PC-3 (cell line): ENCODE results near the gene PTPRD. TPM values are rescaled to one million over a fixed set of nuclear protein-coding genes. Genes with fewer than 3 reads are reported as not detected.

ENCODE experiments used
- ATAC-seq: fragments of 200-7000 bp; cut with Tn5 transposase; 2 replicates; pipeline ENCODE4 v1.9.1; 2020; ENCODE audit warnings: mild to moderate bottlenecking, moderate library complexity
- BruUV-seq: library from RNA; stranded (reverse); fragments of 400-500 nt; replicated peaks from 2 replicates; lab custom pipeline; 2021; lab: Mats Ljungman, UMichigan
- CTCF ChIA-PET: fragments of 300-600 bp; sonication (Branson Sonifier 250); formaldehyde crosslinking; loops from one replicate; lab custom pipeline; 2022; ENCODE audit warnings: antibody characterized with exemption; lab: Charles Lee
- POLR2A ChIA-PET: fragments of 300-600 bp; sonication (Branson Sonifier 250); formaldehyde crosslinking; loops from one replicate; lab custom pipeline; 2022; ENCODE audit warnings: antibody characterized with exemption; ENCODE audit not compliant: unreplicated experiment; lab: Charles Lee
- DNase-seq: peaks from one replicate; pipeline ENCODE4 v3.0.0-alpha.2; 2015
- H2AFZ ChIP-seq: fragments of 300-600 bp; sonication (generic); 2 replicates; pipeline ENCODE4 v1.6.0; 2016; ENCODE audit warnings: antibody characterized with exemption, low read length
- H3F3A ChIP-seq: fragments of 300-600 bp; sonication (generic); one replicate; pipeline ENCODE4 v1.6.0; 2017; ENCODE audit warnings: antibody characterized with exemption, low read length, control low read depth, mild to moderate bottlenecking; ENCODE audit not compliant: unreplicated experiment
- H3K27ac ChIP-seq: fragments of 300-600 bp; sonication (generic); 2 replicates; pipeline ENCODE4 v1.5.1; 2016; ENCODE audit warnings: mild to moderate bottlenecking, low read length
- H3K27me3 ChIP-seq: fragments of 300-600 bp; sonication (generic); 2 replicates; pipeline ENCODE4 v1.6.1; 2016; ENCODE audit warnings: low read length, mixed read lengths
- H3K36me3 ChIP-seq: fragments of 300-600 bp; sonication (generic); 2 replicates; pipeline ENCODE4 v1.6.1; 2016; ENCODE audit warnings: low read depth, mixed run types, low read length, mixed read lengths
- H3K4me1 ChIP-seq: fragments of 300-600 bp; sonication (generic); 2 replicates; pipeline ENCODE4 v1.5.1; 2016; ENCODE audit warnings: low read length; ENCODE audit not compliant: insufficient read depth
- H3K4me2 ChIP-seq: fragments of 300-600 bp; sonication (generic); 2 replicates; pipeline ENCODE4 v1.6.0; 2016; ENCODE audit warnings: low read length
- H3K4me3 ChIP-seq: fragments of 300-600 bp; sonication (generic); 2 replicates; pipeline ENCODE4 v1.5.1; 2016; ENCODE audit warnings: mild to moderate bottlenecking, low read length, mixed read lengths
- H3K79me2 ChIP-seq: fragments of 300-600 bp; sonication (generic); 2 replicates; pipeline ENCODE4 v1.6.1; 2017; ENCODE audit warnings: low read length, mixed read lengths
- H3K9ac ChIP-seq: fragments of 300-600 bp; sonication (generic); 2 replicates; pipeline ENCODE4 v1.6.0; 2016; ENCODE audit warnings: mild to moderate bottlenecking, low read length
- H3K9me2 ChIP-seq: fragments of 300-600 bp; sonication (generic); replicated peaks from 2 replicates; pipeline ENCODE4 v1.6.1; 2016; ENCODE audit warnings: mixed run types, low read length, mixed read lengths
- H3K9me3 ChIP-seq: fragments of 300-600 bp; sonication (generic); 2 replicates; pipeline ENCODE4 v1.6.1; 2016; ENCODE audit warnings: low read length, mixed read lengths
- H4K20me1 ChIP-seq: fragments of 300-600 bp; sonication (generic); 2 replicates; pipeline ENCODE4 v1.6.1; 2016; ENCODE audit warnings: low read length, mixed read lengths
- CTCF ChIP-seq: fragments of 300-600 bp; sonication (generic); conservative IDR thresholded peaks from 2 replicates; pipeline ENCODE4 v1.5.1; 2017; ENCODE audit warnings: antibody characterized with exemption, low read depth, mild to moderate bottlenecking, low read length
- EZH2 ChIP-seq: fragments of 300-600 bp; sonication (generic); IDR thresholded peaks from one replicate; pipeline ENCODE4 v1.6.1; 2017; ENCODE audit warnings: antibody characterized with exemption, mild to moderate bottlenecking, low read length; ENCODE audit not compliant: unreplicated experiment
- EZH2phosphoT487 ChIP-seq: fragments of 300-600 bp; sonication (generic); IDR thresholded peaks from 2 replicates; pipeline ENCODE4 v1.6.1; 2018; ENCODE audit warnings: mild to moderate bottlenecking, antibody characterized with exemption, low read length, borderline replicate concordance
- intact Hi-C: fragments of 100-400 bp; cut with micrococcal nuclease; formaldehyde crosslinking; loops from 2 replicates; pipeline ENCODE4 v1.9.0; 2023
- total RNA-seq: library from RNA; depleted of rRNA; stranded (reverse); fragments of >200 nt; gene quantifications from 2 replicates; pipeline ENCODE4 v1.2.3, GENCODE V29; 2014

Gene PTPRD
- total RNA-seq, 1 experiment from 2014 or later = not detected

- no peaks in the 10 kb centered on the region for H3K9me3 ChIP-seq
- ChIA-PET POLR2A (no interaction called here), CTCF (no interaction called here)
- ATAC-seq (no peak), DNase-seq (no peak)
- no peaks in the 10 kb centered on the region for H3K27me3 ChIP-seq
- no peak overlapping the region for H3K27ac ChIP-seq
- no peak overlapping the region for H2AFZ ChIP-seq
- H3K4me1 ChIP-seq = no peaks in the 10 kb centered on the region
- BruUV-seq = no TSS peak
- no peaks in the 10 kb centered on the region for H3K9me2 ChIP-seq
- no peaks in the 10 kb centered on the region; the same call in 1 of the 2 replicates for H3K36me3 ChIP-seq
- H3K4me3 ChIP-seq = no peak overlapping the region
- no peaks in the 10 kb centered on the region for H3F3A ChIP-seq
- no peak overlapping the region for H3K9ac ChIP-seq
- intact Hi-C loops = no loop called here
- H4K20me1 ChIP-seq = no peaks in the 10 kb centered on the region
- no peaks in the 10 kb centered on the region for H3K79me2 ChIP-seq
- TF ChIP-seq CTCF = no peak; the same call in 1 of the 2 replicates
- TF ChIP-seq EZH2 = no peak
- TF ChIP-seq EZH2phosphoT487 = no peak
- no peak overlapping the region for H3K4me2 ChIP-seq
Measured at GRCh38 chr9:8895861-8896224, 1717.0 kb downstream of the PTPRD start.

DNA sequence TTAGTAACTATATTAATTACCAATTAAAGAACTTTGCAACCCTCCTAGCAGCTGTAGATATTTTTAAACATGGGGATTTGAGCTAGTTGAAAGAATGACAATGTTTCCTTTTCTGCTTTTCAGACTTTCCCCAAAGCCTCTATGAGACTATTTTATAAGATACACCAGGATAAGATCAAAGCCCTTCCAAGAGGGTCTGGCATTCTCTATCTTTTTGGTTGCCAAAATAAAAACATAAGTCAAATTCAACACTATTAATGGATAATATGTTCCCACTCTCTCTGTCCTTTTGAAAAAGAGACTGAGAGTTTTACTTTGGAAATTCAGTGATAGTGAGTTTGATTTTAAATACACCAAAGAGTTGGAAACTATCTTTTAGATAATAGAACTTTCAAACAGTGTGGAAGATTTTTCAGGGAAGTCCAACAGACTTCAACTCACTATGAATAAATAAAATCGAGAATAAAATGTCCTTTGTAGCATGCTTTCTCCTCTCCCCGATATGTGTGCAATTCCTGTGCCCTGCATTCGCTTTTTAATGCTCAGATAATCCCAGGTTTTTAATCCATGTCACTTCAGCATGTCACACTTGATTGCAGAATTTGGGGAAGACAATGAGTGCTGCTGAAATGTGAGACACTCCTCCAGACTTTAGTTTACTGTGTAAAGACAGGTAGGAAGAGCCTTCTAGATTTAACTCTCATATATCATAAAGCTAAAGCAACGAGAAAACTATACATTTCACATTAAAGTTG lies 1717.5 kb downstream of the PTPRD start:
- no peaks in the 10 kb centered on the region for H3K4me1 ChIP-seq
- H3K36me3 ChIP-seq = no peaks in the 10 kb centered on the region; the same call in 1 of the 2 replicates
- DNase-seq = no peak
- no peaks in the 10 kb centered on the region for H3K79me2 ChIP-seq
- H4K20me1 ChIP-seq = no peaks in the 10 kb centered on the region
- H3K27ac ChIP-seq = no peak overlapping the region
- ChIA-PET POLR2A (no interaction called here), CTCF (no interaction called here)
- H3K9ac ChIP-seq = no peak overlapping the region
- BruUV-seq = no TSS peak
- ATAC-seq = no peak
- H3F3A ChIP-seq = no peaks in the 10 kb centered on the region
- no peak overlapping the region for H3K4me3 ChIP-seq
- H3K27me3 ChIP-seq = no peaks in the 10 kb centered on the region
- TF ChIP-seq CTCF (no peak), EZH2phosphoT487 (no peak), EZH2 (no peak)
- H3K4me2 ChIP-seq = no peak overlapping the region
- H2AFZ ChIP-seq = no peak overlapping the region
- intact Hi-C loops = no loop called here
- H3K9me3 ChIP-seq = no peaks in the 10 kb centered on the region
- H3K9me2 ChIP-seq = no peaks in the 10 kb centered on the region

DNA sequence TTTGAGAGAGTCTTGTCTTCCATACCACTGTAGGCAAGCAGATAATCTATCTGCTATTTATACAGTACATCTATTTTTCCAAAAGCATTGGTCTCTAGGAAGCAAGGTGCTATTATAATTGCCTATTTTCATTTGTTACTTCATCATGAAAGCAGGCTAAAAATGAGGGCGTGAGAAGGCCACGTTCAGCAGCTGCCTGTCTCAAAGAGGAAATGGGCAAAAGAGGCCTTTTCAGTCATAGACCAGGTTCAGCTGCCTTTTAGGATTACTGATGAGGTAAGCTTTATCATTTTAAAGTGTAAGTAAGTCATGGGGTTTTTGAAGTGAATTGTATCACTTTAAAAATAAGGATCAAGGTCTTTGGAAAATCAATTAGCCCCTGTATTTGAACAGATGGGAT lies 1722.1 kb downstream of the PTPRD start:
- Histone ChIP-seq H3K27ac (no peak overlapping the region), H3K4me3 (no peak overlapping the region), H3K9me2 (no peaks in the 10 kb centered on the region), H2AFZ (no peak overlapping the region), H3K79me2 (no peaks in the 10 kb centered on the region), H3K9ac (no peak overlapping the region), H4K20me1 (no peaks in the 10 kb centered on the region), H3K27me3 (no peaks in the 10 kb centered on the region), H3K4me1 (no peaks in the 10 kb centered on the region), H3F3A (no peaks in the 10 kb centered on the region), H3K36me3 (no peaks in the 10 kb centered on the region; the same call in 1 of the 2 replicates), H3K4me2 (no peak overlapping the region), H3K9me3 (no peaks in the 10 kb centered on the region)
- ChIA-PET CTCF (no interaction called here), POLR2A (no interaction called here)
- no peak for TF ChIP-seq EZH2
- no peak for TF ChIP-seq CTCF
- no peak for TF ChIP-seq EZH2phosphoT487
- no TSS peak for BruUV-seq
- DNase-seq (no peak), ATAC-seq (no peak)
- intact Hi-C loops = no loop called here
